ENCODE results near the gene ANKS1A.
A peak's percentile ranks its signal among the peaks of the same experiment; 100 is the strongest.
"Not testable (repeated sequence)": the region's sequence is repeated elsewhere in the genome, so short reads cannot be mapped to it uniquely, and the experiment has no call there.

The ANKS1A gene

GRCh38 chr6:35105078-35105477 lies 216.0 kb downstream of the ANKS1A start:
- no peak for DNase-seq (ENCODE audit: low spot score)
- no peaks in the 10 kb centered on the region for H3K36me3 Mint-ChIP-seq (ENCODE audit: low read depth)
- H3K27ac Mint-ChIP-seq = no peak overlapping the region
- H3K4me1 Mint-ChIP-seq (ENCODE audit: low read depth) = no peaks in the 10 kb centered on the region
- no peak overlapping the region for H3K4me3 Mint-ChIP-seq
- H3K9me3 Mint-ChIP-seq = no peaks in the 10 kb centered on the region
- H3K27me3 Mint-ChIP-seq (ENCODE audit: low read depth) = peaks cover 8% of the 10 kb centered on the region

GRCh38 chr6:35106061-35106460 lies 217.0 kb downstream of the ANKS1A start:
- H3K27ac Mint-ChIP-seq; DNase-seq (ENCODE audit: low spot score); H3K4me3 Mint-ChIP-seq; H3K27me3 Mint-ChIP-seq (ENCODE audit: low read depth); H3K4me1 Mint-ChIP-seq (ENCODE audit: low read depth); H3K36me3 Mint-ChIP-seq (ENCODE audit: low read depth); H3K9me3 Mint-ChIP-seq: not testable (repeated sequence)

DNA sequence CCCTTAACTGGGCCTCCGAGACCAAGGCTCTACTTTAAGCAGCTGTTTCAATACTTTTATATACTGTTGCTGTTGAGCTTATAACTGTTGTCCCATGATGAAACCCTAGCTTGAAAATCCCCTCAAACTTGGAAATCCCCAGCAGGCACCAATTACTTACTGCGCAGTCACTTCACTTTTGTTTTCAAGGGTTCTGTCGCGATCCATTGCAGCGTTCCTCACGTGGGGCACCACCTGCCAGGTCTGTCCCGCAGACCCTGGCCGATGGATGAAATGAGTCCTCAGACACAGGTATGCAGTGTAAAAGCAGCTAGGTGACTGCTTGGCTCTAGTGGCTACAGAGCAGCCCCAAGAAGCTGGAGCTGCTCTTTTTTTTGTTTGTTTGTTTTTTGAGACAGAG lies 218.2 kb downstream of the ANKS1A start:
- not testable (repeated sequence) for H3K27ac Mint-ChIP-seq; H3K9me3 Mint-ChIP-seq; H3K36me3 Mint-ChIP-seq (ENCODE audit: low read depth); DNase-seq (ENCODE audit: low spot score); H3K4me3 Mint-ChIP-seq; H3K4me1 Mint-ChIP-seq (ENCODE audit: low read depth)
- peaks cover 11% of the 10 kb centered on the region for H3K27me3 Mint-ChIP-seq (ENCODE audit: low read depth)

DNA sequence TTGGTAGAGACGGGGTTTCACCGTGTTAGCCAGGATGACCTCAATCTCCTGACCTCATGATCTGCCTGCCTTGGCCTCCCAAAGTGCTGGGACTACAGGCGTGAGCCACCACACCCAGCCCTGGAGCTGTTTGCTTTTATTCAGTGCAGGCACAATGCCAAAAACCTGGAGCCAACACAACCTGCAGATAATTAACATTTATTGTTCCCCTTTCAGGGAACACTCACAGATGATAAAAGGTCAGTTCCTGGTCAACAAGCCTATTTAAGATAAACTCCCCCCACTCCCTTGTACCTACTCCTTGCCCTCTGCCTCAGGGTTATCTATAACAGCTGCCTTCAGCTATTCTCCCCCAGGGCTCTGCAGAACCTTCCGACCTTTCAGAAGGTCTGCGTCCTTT lies 218.7 kb downstream of the ANKS1A start:
- H3K27ac Mint-ChIP-seq; H3K27me3 Mint-ChIP-seq (ENCODE audit: low read depth); H3K9me3 Mint-ChIP-seq; H3K4me1 Mint-ChIP-seq (ENCODE audit: low read depth); H3K4me3 Mint-ChIP-seq; DNase-seq (ENCODE audit: low spot score); H3K36me3 Mint-ChIP-seq (ENCODE audit: low read depth): not testable (repeated sequence)

GRCh38 chr6:35108309-35108885 lies 219.3 kb downstream of the ANKS1A start:
- Mint-ChIP-seq H3K27me3 (ENCODE audit: low read depth) (peaks cover 9% of the 10 kb centered on the region), H3K27ac (no peak overlapping the region), H3K36me3 (ENCODE audit: low read depth) (no peaks in the 10 kb centered on the region)

GRCh38 chr6:35120746-35121145 lies 231.7 kb downstream of the ANKS1A start:
- DNase-seq (ENCODE audit: low spot score) = no peak
- Mint-ChIP-seq H3K27ac (no peak overlapping the region), H3K36me3 (ENCODE audit: low read depth) (no peaks in the 10 kb centered on the region), H3K9me3 (no peaks in the 10 kb centered on the region), H3K4me3 (no peak overlapping the region), H3K4me1 (ENCODE audit: low read depth) (no peaks in the 10 kb centered on the region), H3K27me3 (ENCODE audit: low read depth) (peaks cover 15% of the 10 kb centered on the region)

More at GRCh38 chr6:35108309-35108885, 219.3 kb downstream of the ANKS1A start:
- H3K4me1 Mint-ChIP-seq (ENCODE audit: low read depth) = no peaks in the 10 kb centered on the region
- DNase-seq (ENCODE audit: low spot score) = no peak
- no peaks in the 10 kb centered on the region for H3K9me3 Mint-ChIP-seq
- H3K4me3 Mint-ChIP-seq = no peak overlapping the region

DNA sequence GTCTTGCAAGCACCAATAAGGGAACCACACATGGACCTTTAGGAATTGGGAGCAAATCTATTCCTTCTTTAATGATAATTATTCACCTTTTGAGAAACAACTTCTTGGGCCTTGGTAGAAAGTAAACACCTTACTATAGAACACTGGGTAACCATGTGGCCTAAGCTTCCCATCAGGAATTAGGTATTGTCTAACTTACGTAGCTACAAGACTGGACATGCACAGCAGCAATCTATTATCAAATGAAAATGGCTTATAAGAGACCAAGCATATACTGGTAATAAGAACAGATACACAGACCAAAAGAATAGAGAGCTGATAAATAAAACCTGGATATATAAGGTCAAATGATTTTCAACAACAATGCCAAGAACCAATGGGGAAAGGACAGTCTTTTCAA lies 235.3 kb downstream of the ANKS1A start:
- DNase-seq (ENCODE audit: low spot score) = no peak
- no peaks in the 10 kb centered on the region for H3K36me3 Mint-ChIP-seq (ENCODE audit: low read depth)

DNA sequence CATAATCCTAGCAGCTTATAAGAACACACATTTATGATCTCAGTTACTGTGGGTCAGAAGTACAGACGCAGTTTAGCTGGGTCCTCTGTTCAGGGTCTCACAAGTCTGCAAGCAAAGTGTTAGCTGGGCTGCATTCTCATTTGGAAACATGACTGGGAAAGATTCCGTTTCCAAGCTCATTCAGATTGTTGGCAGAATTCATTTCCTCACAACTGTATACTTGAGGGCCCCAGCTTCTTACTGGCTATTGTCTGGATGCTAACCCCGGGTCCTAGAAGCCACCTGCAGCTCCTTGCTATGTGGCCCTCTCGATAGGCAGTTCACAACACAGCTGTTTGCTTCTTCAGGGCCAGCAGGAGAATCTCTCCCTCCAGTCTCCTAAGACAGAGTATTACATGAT lies 239.0 kb downstream of the ANKS1A start:
- Mint-ChIP-seq H3K4me1 (ENCODE audit: low read depth) (no peaks in the 10 kb centered on the region), H3K36me3 (ENCODE audit: low read depth) (no peaks in the 10 kb centered on the region), H3K27ac (no peak overlapping the region), H3K4me3 (no peak overlapping the region), H3K9me3 (no peaks in the 10 kb centered on the region), H3K27me3 (ENCODE audit: low read depth) (peaks cover 34% of the 10 kb centered on the region)
- no peak for DNase-seq (ENCODE audit: low spot score)

More for the DNA sequence above, 235.3 kb downstream of the ANKS1A start:
- no peak overlapping the region for H3K4me3 Mint-ChIP-seq
- H3K27ac Mint-ChIP-seq = no peak overlapping the region
- H3K4me1 Mint-ChIP-seq (ENCODE audit: low read depth) = no peaks in the 10 kb centered on the region
- H3K27me3 Mint-ChIP-seq (ENCODE audit: low read depth) = peaks cover 30% of the 10 kb centered on the region
- H3K9me3 Mint-ChIP-seq = no peaks in the 10 kb centered on the region

DNA sequence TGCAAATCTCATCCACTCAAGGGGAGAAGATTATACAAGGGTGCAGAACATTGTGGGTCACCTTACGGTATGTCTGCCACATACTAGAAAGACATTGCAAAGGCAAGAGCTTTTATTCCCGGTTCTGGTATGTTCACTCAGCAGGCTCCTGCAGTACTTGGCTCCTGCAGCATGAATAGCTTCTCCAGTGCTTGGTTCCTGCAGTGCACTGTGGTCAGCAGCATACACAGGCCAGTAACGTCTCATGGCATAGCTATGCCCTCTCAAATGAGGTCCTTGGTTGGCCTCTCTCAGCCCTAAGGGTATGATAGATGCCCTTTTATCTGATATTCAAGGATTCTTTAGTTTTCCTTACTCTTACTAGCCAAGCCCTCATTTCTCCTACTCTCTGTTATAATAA lies 239.4 kb downstream of the ANKS1A start:
- Mint-ChIP-seq H3K27ac (no peak overlapping the region), H3K9me3 (no peaks in the 10 kb centered on the region), H3K27me3 (ENCODE audit: low read depth) (peaks cover 34% of the 10 kb centered on the region), H3K4me3 (no peak overlapping the region), H3K36me3 (ENCODE audit: low read depth) (no peaks in the 10 kb centered on the region), H3K4me1 (ENCODE audit: low read depth) (no peaks in the 10 kb centered on the region)
- no peak for DNase-seq (ENCODE audit: low spot score)

GRCh38 chr6:35136185-35136584 lies 247.1 kb downstream of the ANKS1A start:
- Mint-ChIP-seq H3K36me3 (ENCODE audit: low read depth) (no peaks in the 10 kb centered on the region), H3K4me1 (ENCODE audit: low read depth) (peaks cover 3% of the 10 kb centered on the region), H3K4me3 (no peak overlapping the region), H3K9me3 (no peaks in the 10 kb centered on the region), H3K27me3 (ENCODE audit: low read depth) (peaks cover 39% of the 10 kb centered on the region), H3K27ac (no peak overlapping the region)
- DNase-seq (ENCODE audit: low spot score) = no peak

DNA sequence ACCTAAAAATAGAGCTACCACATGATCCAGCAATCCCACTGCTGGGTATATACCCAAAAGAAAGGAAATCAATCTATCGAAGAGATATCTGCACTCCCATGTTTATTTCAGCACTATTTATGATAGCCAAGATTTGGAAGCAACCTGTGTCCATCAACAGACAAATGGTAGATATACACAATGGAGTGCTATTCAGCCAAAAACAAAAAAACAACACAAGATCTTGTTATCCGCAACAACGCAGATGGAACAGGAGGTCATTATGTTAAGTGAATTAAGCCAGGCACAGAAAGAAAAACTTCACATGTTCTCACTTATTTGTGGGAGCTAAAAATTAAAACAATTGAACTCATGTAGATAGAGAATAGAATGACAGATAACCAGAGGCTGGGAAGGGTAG lies 249.1 kb downstream of the ANKS1A start:
- DNase-seq (ENCODE audit: low spot score); H3K36me3 Mint-ChIP-seq (ENCODE audit: low read depth); H3K27ac Mint-ChIP-seq; H3K9me3 Mint-ChIP-seq; H3K4me3 Mint-ChIP-seq; H3K4me1 Mint-ChIP-seq (ENCODE audit: low read depth): not testable (repeated sequence)
- peaks cover 37% of the 10 kb centered on the region for H3K27me3 Mint-ChIP-seq (ENCODE audit: low read depth)

DNA sequence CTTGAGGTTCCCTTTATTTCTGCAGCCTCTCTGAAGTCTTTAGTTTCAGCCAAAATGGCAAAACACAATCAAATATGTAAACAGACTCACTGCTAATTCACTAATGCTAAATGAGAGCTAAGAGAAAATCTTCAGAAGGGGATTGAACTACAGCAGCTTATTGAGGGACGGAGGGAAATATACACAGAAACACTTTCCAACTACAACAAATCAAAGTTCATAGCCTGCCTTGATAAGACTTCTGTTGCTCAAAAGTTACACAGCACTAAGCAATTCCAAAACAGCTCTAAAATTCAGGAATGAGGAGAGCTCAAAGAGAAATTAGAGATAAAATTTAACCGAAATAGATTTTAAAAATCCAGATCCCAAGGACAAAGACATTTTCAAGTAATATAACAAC lies 250.4 kb downstream of the ANKS1A start:
- peaks cover 37% of the 10 kb centered on the region for H3K27me3 Mint-ChIP-seq (ENCODE audit: low read depth)
- no peak overlapping the region for H3K27ac Mint-ChIP-seq
- no peak for DNase-seq (ENCODE audit: low spot score)
- H3K36me3 Mint-ChIP-seq (ENCODE audit: low read depth) = no peaks in the 10 kb centered on the region
- peaks cover 8% of the 10 kb centered on the region for H3K4me1 Mint-ChIP-seq (ENCODE audit: low read depth)
- no peaks in the 10 kb centered on the region for H3K9me3 Mint-ChIP-seq
- no peak overlapping the region for H3K4me3 Mint-ChIP-seq

- Mint-ChIP-seq H3K27ac (no peak overlapping the region), H3K27me3 (ENCODE audit: low read depth) (peaks cover 37% of the 10 kb centered on the region), H3K36me3 (ENCODE audit: low read depth) (no peaks in the 10 kb centered on the region), H3K4me3 (peak overlapping the region; percentile 11), H3K4me1 (ENCODE audit: low read depth) (peaks cover 8% of the 10 kb centered on the region), H3K9me3 (no peaks in the 10 kb centered on the region)
- peak; percentile 22 for DNase-seq (ENCODE audit: low spot score)
These were observed 251.0 kb downstream of the ANKS1A start for GRCh38 chr6:35139924-35140638.

GRCh38 chr6:35140639-35141006 lies 251.6 kb downstream of the ANKS1A start:
- H3K27me3 Mint-ChIP-seq (ENCODE audit: low read depth) = peaks cover 37% of the 10 kb centered on the region
- H3K36me3 Mint-ChIP-seq (ENCODE audit: low read depth) = no peaks in the 10 kb centered on the region
- peaks cover 8% of the 10 kb centered on the region for H3K4me1 Mint-ChIP-seq (ENCODE audit: low read depth)
- H3K27ac Mint-ChIP-seq = no peak overlapping the region
- no peak for DNase-seq (ENCODE audit: low spot score)
- H3K9me3 Mint-ChIP-seq = no peaks in the 10 kb centered on the region
- peak overlapping the region; percentile 11 for H3K4me3 Mint-ChIP-seq
